ENCODE measurements around the gene ADIPOR1.
A peak's percentile ranks its signal among the peaks of the same experiment; 100 is the strongest.
"Not testable (repeated sequence)": the region's sequence is repeated elsewhere in the genome, so short reads cannot be mapped to it uniquely, and the experiment has no call there.

Gene ADIPOR1

DNA sequence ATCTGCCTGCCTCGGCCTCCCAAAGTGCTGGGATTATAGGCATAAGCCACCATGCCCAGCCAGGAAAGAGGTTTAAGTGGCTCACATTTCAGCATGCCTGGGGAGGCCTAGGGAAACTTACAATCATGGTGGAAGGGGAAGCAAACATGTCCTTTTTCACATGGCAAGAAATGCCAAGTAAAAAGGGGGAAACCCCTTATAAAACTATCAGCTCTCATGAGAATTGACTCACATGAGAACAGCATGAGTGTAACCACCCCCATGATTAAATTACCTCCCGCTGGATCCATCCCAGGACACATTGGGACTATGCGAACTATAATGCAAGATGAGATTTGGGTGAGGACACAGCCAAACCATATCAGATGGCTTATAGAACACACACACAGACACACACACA, 22.3 kb downstream of the ADIPOR1 start:
- DNase-seq, result no peak

- no peak for DNase-seq
Measured at GRCh38 chr1:202934755-202935154, 23.4 kb downstream of the ADIPOR1 start.

- DNase-seq, result no peak
Measured at GRCh38 chr1:202932476-202932875, 25.6 kb downstream of the ADIPOR1 start.

DNA sequence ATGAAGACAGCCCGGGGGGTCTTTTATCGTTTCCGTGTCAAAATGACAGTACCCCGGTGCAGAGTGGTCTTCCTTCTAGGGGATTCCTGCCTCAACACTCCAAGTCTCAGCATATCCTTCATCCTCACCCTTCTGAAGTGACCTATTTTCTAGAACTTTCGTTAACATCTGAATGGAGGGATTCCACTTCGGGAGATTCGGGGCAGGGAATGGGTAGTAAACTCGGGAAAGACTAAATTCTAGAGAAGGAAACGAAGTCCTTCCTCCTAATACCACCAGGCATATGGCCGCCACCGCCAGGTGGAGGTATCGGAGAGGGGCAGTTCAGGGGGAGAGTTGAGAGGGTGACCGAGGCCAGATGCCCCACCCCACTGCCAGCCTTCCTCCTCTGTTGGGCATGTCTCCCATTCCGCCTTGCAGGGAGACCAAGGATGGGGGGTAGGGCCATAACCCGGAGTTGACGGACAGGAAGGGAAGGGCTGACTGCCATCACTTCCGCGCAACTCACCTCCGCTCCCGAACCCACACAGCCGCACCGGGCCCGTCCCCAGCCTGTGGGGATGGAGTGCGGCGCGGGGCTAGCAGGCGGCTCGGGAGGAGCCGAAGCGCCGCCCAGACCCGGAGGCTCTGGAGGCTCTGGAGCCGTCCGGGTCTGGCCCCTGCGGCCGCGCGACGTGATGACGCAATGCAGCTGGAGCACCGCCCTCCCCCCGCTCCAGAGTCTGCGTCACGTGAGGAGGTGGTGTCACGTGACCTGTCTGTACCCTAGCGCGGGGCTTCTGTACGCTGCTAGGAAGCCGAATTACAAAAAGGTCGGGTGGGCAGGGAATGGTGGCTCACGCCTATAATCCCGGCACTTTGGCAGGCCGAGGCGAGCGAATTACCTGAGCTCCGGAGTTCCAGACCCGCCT, 31.3 kb downstream of the ADIPOR1 start, which contains the start of gene KLHL12:
TSS of gene KLHL12 (minus strand) at position 654 of the 911 bp plus-strand sequence. CDS start 2,072 bp downstream, outside the sequence.
- DNase-seq, result peak; percentile 97

GRCh38 chr1:202923533-202923932, 34.6 kb downstream of the ADIPOR1 start:
- no peak for DNase-seq

DNA sequence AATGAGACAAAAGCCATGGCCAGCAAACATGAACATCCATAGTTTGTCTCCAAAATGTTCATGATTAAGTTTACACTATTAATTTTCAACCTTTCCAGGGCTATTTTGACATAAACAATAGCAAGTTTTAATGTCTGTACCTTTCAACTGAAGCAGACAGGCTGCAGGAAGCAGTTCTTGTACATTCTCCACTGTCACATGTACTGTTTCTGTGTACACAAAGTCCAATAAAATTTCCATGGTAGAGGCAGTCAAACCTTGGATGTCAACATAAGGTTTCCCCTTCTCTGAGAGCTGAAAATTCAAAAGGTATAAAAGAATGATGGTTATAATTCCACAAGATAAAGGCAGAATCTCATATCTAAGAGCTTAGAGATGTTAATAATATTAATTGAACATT, 38.5 kb downstream of the ADIPOR1 start:
- no peak for DNase-seq

GRCh38 chr1:202915146-202915545, 43.0 kb downstream of the ADIPOR1 start:
- no peak for DNase-seq

- DNase-seq, result not testable (repeated sequence)
Measured at GRCh38 chr1:202912476-202912875, 45.6 kb downstream of the ADIPOR1 start.

DNA sequence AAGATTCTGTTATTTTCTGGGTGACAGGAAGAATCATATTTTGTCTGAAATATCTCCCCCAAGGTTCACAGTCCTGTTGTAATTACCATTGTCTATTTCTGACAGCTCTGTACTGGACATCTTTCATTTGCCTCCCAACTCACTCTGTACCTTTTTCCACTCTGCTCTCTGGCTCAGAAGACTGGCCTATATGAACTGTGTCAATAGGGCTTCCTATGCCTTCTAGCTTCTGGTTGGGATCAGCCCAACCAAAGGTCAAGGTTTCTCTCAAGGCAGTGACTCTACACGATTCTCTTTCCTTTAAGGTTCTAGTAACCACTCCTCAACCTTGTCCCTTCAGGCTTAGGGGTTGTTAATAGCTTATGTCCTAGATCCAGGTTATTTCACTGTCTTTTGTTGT, 48.6 kb downstream of the ADIPOR1 start:
- DNase-seq, result no peak

DNA sequence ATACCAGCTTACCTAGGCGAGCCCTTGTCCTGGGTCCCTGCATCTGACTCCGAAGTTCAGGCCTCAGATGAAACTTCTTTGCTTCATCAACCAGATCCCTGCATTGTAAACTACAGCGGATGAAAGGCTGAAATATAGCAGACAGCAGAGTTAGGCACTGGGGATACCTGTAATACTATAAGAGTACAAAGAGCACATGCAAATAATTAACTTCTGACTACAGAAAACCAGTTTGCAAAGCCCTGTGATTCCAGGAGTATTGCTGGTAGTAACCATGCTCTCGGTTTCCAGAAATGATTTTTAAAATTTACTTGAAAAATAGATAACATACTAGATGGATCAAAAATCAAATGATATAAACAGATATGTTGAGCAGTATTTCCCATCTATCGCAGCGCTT, 49.1 kb downstream of the ADIPOR1 start:
- no peak for DNase-seq

GRCh38 chr1:202905331-202905730, 52.8 kb downstream of the ADIPOR1 start:
- DNase-seq, result no peak

DNA sequence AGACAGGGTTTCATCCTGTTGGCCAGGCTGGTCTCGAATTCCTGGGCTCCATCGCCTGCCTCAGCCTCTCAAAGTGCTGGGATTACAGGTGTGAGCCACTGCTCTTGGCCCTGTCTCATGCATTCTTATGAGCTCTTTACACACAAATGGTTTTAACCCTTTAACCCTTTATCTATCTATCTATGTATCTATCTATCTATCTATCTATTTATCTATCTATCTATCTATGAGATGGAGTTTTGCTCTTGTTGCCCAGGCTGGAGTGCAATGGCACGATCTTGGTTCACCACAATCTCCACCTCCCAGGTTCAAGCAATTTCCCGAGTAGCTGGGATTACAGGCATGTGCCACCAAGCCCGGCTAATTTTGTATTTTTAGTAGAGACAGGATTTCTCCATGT, 54.3 kb downstream of the ADIPOR1 start:
- not testable (repeated sequence) for DNase-seq

DNA sequence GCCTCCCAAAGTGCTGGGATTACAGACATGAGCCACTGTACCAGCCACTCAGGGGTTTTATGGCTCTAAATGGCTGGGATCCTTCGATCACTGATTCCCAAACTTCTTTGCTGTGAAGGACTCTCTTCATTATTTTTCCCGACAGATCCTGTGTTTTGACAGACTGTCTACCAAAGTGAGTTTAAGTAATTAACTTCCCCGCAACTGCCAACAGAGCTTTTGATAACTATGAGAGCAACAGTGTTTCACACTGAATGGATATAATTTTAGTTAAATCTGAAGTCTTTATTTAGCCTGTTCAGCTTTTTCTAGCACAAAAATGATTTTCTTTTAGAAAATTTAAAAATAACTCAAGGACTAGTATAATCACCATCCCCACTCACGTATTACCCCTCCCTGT, 56.6 kb downstream of the ADIPOR1 start:
- no peak for DNase-seq

GRCh38 chr1:202892501-202892900, 65.6 kb downstream of the ADIPOR1 start:
- no peak for DNase-seq
